Loucy (cell line): ENCODE data around the gene ATAD3A.
"Not testable (repeated sequence)": the region's sequence is repeated elsewhere in the genome, so short reads cannot be mapped to it uniquely, and the experiment has no call there.

Source experiments
- H2AFZ ChIP-seq: fragments of 200-600 bp; sonication (generic); 2 replicates; pipeline ENCODE4 v1.6.0; 2016; ENCODE audit warnings: antibody characterized with exemption, mild to moderate bottlenecking, low read length, moderate library complexity
- H3F3A ChIP-seq: fragments of 200-600 bp; 2 replicates; pipeline ENCODE4 v1.6.0; 2016; ENCODE audit warnings: antibody characterized with exemption, low read depth, mild to moderate bottlenecking
- H3K27me3 ChIP-seq: fragments of 200-600 bp; sonication (generic); 2 replicates; pipeline ENCODE4 v1.6.1; 2014; ENCODE audit warnings: low read length, mild to moderate bottlenecking; ENCODE audit not compliant: insufficient read depth, poor library complexity, severe bottlenecking
- H3K36me3 ChIP-seq: fragments of 200-600 bp; sonication (generic); 2 replicates; pipeline ENCODE4 v1.6.1; 2016; ENCODE audit warnings: low read length; ENCODE audit not compliant: insufficient read depth
- H3K4me1 ChIP-seq: fragments of 200-600 bp; sonication (generic); 2 replicates; pipeline ENCODE4 v1.5.1; 2014; ENCODE audit warnings: low read length, mild to moderate bottlenecking; ENCODE audit not compliant: insufficient read depth, poor library complexity, severe bottlenecking
- H3K4me2 ChIP-seq: fragments of 200-600 bp; sonication (generic); 2 replicates; pipeline ENCODE4 v1.6.0; 2014; ENCODE audit warnings: antibody characterized with exemption, low read length, low read depth, mild to moderate bottlenecking; ENCODE audit not compliant: poor library complexity, severe bottlenecking
- H3K4me3 ChIP-seq: fragments of 200-600 bp; sonication (generic); 2 replicates; pipeline ENCODE4 v1.5.1; 2014; ENCODE audit warnings: low read length, mild to moderate bottlenecking, mixed read lengths; ENCODE audit not compliant: poor library complexity, severe bottlenecking
- H3K79me2 ChIP-seq: fragments of 200-600 bp; sonication (generic); 2 replicates; pipeline ENCODE4 v1.6.1; 2014; ENCODE audit warnings: low read length; ENCODE audit not compliant: insufficient read depth
- H3K9ac ChIP-seq: fragments of 200-600 bp; sonication (generic); 2 replicates; pipeline ENCODE4 v1.6.0; 2014; ENCODE audit warnings: mild to moderate bottlenecking, low read depth, low read length, moderate library complexity; ENCODE audit not compliant: poor library complexity, severe bottlenecking
- H3K9me2 ChIP-seq: fragments of 200-600 bp; sonication (generic); replicated peaks from 2 replicates; pipeline ENCODE4 v1.6.1; 2016; ENCODE audit warnings: low read depth, low read length, mixed read lengths
- H3K9me3 ChIP-seq: fragments of 200-600 bp; sonication (generic); 2 replicates; pipeline ENCODE4 v1.6.1; 2014; ENCODE audit warnings: mild to moderate bottlenecking, antibody characterized with exemption, low read length, low read depth; ENCODE audit not compliant: insufficient read depth
- H4K20me1 ChIP-seq: fragments of 200-600 bp; sonication (generic); 2 replicates; pipeline ENCODE4 v1.6.0; 2014; ENCODE audit warnings: antibody characterized with exemption, low read length, mild to moderate bottlenecking; ENCODE audit not compliant: insufficient read depth, poor library complexity, severe bottlenecking
- CTCF ChIP-seq: fragments of 200-600 bp; sonication (generic); conservative IDR thresholded peaks from 2 replicates; pipeline ENCODE4 v1.5.1; 2014; ENCODE audit warnings: mild to moderate bottlenecking, antibody characterized with exemption, low read length
- EZH2phosphoT487 ChIP-seq: fragments of 200-600 bp; IDR thresholded peaks from 2 replicates; pipeline ENCODE4 v1.6.1; 2018; ENCODE audit warnings: antibody characterized with exemption, mild to moderate bottlenecking, moderate library complexity, borderline replicate concordance

The ATAD3A gene

GRCh38 chr1:1523651-1524050, 11.7 kb downstream of the ATAD3A start:
- H3K36me3 ChIP-seq, H3K9ac ChIP-seq, H2AFZ ChIP-seq, H3F3A ChIP-seq, H3K9me2 ChIP-seq, H3K4me3 ChIP-seq, H3K4me1 ChIP-seq, H3K4me2 ChIP-seq, H3K79me2 ChIP-seq, H3K9me3 ChIP-seq, H4K20me1 ChIP-seq, H3K27me3 ChIP-seq: not testable (repeated sequence)

GRCh38 chr1:1524750-1525383, 12.9 kb downstream of the ATAD3A start:
- not testable (repeated sequence) for H3K36me3 ChIP-seq, H3K4me1 ChIP-seq

GRCh38 chr1:1526476-1526875, 14.5 kb downstream of the ATAD3A start:
- not testable (repeated sequence) for H3K4me2 ChIP-seq, H3K4me1 ChIP-seq, H3K9ac ChIP-seq, H3K27me3 ChIP-seq, H3K9me2 ChIP-seq, H3K4me3 ChIP-seq, H3F3A ChIP-seq, H3K9me3 ChIP-seq, H2AFZ ChIP-seq, H4K20me1 ChIP-seq, H3K79me2 ChIP-seq
- H3K36me3 ChIP-seq: peaks cover 11% of the 10 kb centered on the region; the same call in 1 of the 2 replicates

More at GRCh38 chr1:1524750-1525383, 12.9 kb downstream of the ATAD3A start:
- not testable (repeated sequence) for H3F3A ChIP-seq, H3K79me2 ChIP-seq, H3K9me2 ChIP-seq, H3K4me2 ChIP-seq, H2AFZ ChIP-seq, H3K9ac ChIP-seq, H3K9me3 ChIP-seq, H3K4me3 ChIP-seq, H4K20me1 ChIP-seq, H3K27me3 ChIP-seq

GRCh38 chr1:1527092-1527816, 15.3 kb downstream of the ATAD3A start:
- no peaks in the 10 kb centered on the region for H3K4me1 ChIP-seq
- no peak overlapping the region for H3K4me3 ChIP-seq
- H3K36me3 ChIP-seq: peaks cover 11% of the 10 kb centered on the region; the same call in 1 of the 2 replicates
- H3K27me3 ChIP-seq: no peaks in the 10 kb centered on the region
- H2AFZ ChIP-seq: no peak overlapping the region
- H3K9ac ChIP-seq: no peak overlapping the region
- no peaks in the 10 kb centered on the region for H3K9me2 ChIP-seq
- no peak overlapping the region for H3K4me2 ChIP-seq
- no peaks in the 10 kb centered on the region for H3K9me3 ChIP-seq
- no peaks in the 10 kb centered on the region for H3F3A ChIP-seq
- no peaks in the 10 kb centered on the region for H3K79me2 ChIP-seq
- TF ChIP-seq CTCF (no peak), EZH2phosphoT487 (no peak)
- H4K20me1 ChIP-seq: no peaks in the 10 kb centered on the region
